ENCODE results near the gene SORL1-AS1.

The SORL1-AS1 gene

GRCh38 chr11:121472312-121472711, 19.5 kb upstream of the SORL1-AS1 start:
- DNase-seq: no peak
- ChIA-PET CTCF (no interaction called here), POLR2A (ENCODE audit: unreplicated experiment) (no interaction called here)
- H3K27me3 ChIP-seq (ENCODE audit: insufficient read depth, low read depth): no peaks in the 10 kb centered on the region
- intact Hi-C loops (cut with micrococcal nuclease; ENCODE audit: unreplicated experiment): no loop called here
- no peak overlapping the region for H3K27ac ChIP-seq
- H2AFZ ChIP-seq: no peak overlapping the region
- no peaks in the 10 kb centered on the region for H3K36me3 ChIP-seq (ENCODE audit: low read depth)
- no peak for TF ChIP-seq EZH2 (IDR thresholded peaks at IDR 0.05; ENCODE audit: low read depth)
- TF ChIP-seq, protein P1, sequence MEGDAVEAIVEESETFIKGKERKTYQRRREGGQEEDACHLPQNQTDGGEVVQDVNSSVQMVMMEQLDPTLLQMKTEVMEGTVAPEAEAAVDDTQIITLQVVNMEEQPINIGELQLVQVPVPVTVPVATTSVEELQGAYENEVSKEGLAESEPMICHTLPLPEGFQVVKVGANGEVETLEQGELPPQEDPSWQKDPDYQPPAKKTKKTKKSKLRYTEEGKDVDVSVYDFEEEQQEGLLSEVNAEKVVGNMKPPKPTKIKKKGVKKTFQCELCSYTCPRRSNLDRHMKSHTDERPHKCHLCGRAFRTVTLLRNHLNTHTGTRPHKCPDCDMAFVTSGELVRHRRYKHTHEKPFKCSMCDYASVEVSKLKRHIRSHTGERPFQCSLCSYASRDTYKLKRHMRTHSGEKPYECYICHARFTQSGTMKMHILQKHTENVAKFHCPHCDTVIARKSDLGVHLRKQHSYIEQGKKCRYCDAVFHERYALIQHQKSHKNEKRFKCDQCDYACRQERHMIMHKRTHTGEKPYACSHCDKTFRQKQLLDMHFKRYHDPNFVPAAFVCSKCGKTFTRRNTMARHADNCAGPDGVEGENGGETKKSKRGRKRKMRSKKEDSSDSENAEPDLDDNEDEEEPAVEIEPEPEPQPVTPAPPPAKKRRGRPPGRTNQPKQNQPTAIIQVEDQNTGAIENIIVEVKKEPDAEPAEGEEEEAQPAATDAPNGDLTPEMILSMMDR (conservative IDR thresholded peaks at IDR 0.05): no peak
- no peak overlapping the region for H3K4me3 ChIP-seq
- H3K4me1 ChIP-seq (replicated peaks; ENCODE audit: insufficient read depth): peaks cover 35% of the 10 kb centered on the region
- no peaks in the 10 kb centered on the region for H3K79me2 ChIP-seq (ENCODE audit: low read depth)
- H3K9me2 ChIP-seq (ENCODE audit: insufficient read depth): no peaks in the 10 kb centered on the region
- no peaks in the 10 kb centered on the region for H3K9me3 ChIP-seq (ENCODE audit: insufficient read depth, low read depth)
- H3K4me2 ChIP-seq: no peak overlapping the region
- H4K20me1 ChIP-seq (ENCODE audit: insufficient read depth): no peaks in the 10 kb centered on the region
- no TSS peak for BruUV-seq (replicated peaks)
- peaks cover 7% of the 10 kb centered on the region for H3F3A ChIP-seq (ENCODE audit: insufficient read depth, low read depth)

GRCh38 chr11:121471167-121471566, 18.4 kb upstream of the SORL1-AS1 start:
- H2AFZ ChIP-seq: no peak overlapping the region
- H3K9me2 ChIP-seq (ENCODE audit: insufficient read depth): no peaks in the 10 kb centered on the region
- no peak overlapping the region for H3K4me2 ChIP-seq
- H4K20me1 ChIP-seq (ENCODE audit: insufficient read depth): no peaks in the 10 kb centered on the region
- H3K79me2 ChIP-seq (ENCODE audit: low read depth): no peaks in the 10 kb centered on the region
- H3K27me3 ChIP-seq (ENCODE audit: insufficient read depth, low read depth): no peaks in the 10 kb centered on the region
- H3K27ac ChIP-seq: no peak overlapping the region
- POLR2A ChIA-PET (ENCODE audit: unreplicated experiment): no interaction called here
- intact Hi-C loops (cut with micrococcal nuclease; ENCODE audit: unreplicated experiment): no loop called here
- peaks cover 16% of the 10 kb centered on the region for H3F3A ChIP-seq (ENCODE audit: insufficient read depth, low read depth)
- BruUV-seq (replicated peaks): no TSS peak
- TF ChIP-seq, protein P1 (conservative IDR thresholded peaks at IDR 0.05): no peak
- no peak for TF ChIP-seq EZH2 (IDR thresholded peaks at IDR 0.05; ENCODE audit: low read depth)
- no peak overlapping the region for H3K4me3 ChIP-seq
- DNase-seq: no peak
- H3K9me3 ChIP-seq (ENCODE audit: insufficient read depth, low read depth): no peaks in the 10 kb centered on the region
- peaks cover 33% of the 10 kb centered on the region for H3K4me1 ChIP-seq (replicated peaks; ENCODE audit: insufficient read depth)
- H3K36me3 ChIP-seq (ENCODE audit: low read depth): no peaks in the 10 kb centered on the region
- CTCF ChIA-PET: no interaction called here

- no peak for DNase-seq
- Histone ChIP-seq H3K9me3 (ENCODE audit: insufficient read depth, low read depth) (no peaks in the 10 kb centered on the region), H2AFZ (no peak overlapping the region), H3K4me2 (no peak overlapping the region), H3K27ac (no peak overlapping the region), H3K79me2 (ENCODE audit: low read depth) (no peaks in the 10 kb centered on the region), H3K4me1 (replicated peaks; ENCODE audit: insufficient read depth) (peaks cover 39% of the 10 kb centered on the region), H3K27me3 (ENCODE audit: insufficient read depth, low read depth) (no peaks in the 10 kb centered on the region), H3K9me2 (ENCODE audit: insufficient read depth) (no peaks in the 10 kb centered on the region), H3K36me3 (ENCODE audit: low read depth) (no peaks in the 10 kb centered on the region), H3F3A (ENCODE audit: insufficient read depth, low read depth) (peaks cover 28% of the 10 kb centered on the region), H4K20me1 (ENCODE audit: insufficient read depth) (no peaks in the 10 kb centered on the region), H3K4me3 (no peak overlapping the region)
- BruUV-seq (replicated peaks): no TSS peak
- TF ChIP-seq, protein P1 (conservative IDR thresholded peaks at IDR 0.05): no peak
- TF ChIP-seq EZH2 (IDR thresholded peaks at IDR 0.05; ENCODE audit: low read depth): no peak
- CTCF ChIA-PET: no interaction called here
- POLR2A ChIA-PET (ENCODE audit: unreplicated experiment): no interaction called here
- intact Hi-C loops (cut with micrococcal nuclease; ENCODE audit: unreplicated experiment): loop anchor here (10.0 kb wide), 2 partner anchors 65 to 925 kb away; no protein-coding TSS in a partner anchor
Measured at GRCh38 chr11:121469910-121470309, 17.1 kb upstream of the SORL1-AS1 start.
